Psoas muscle (tissue), 8 donors: ENCODE measurements around the gene TBC1D22A. TPM values are rescaled to one million over a fixed set of nuclear protein-coding genes. Genes with fewer than 3 reads are reported as not detected.

Source experiments
- ATAC-seq, 4 donors: fragments of 200-7000 bp; cut with Tn5 transposase; one replicate each; pipeline ENCODE4 v1.9.1; 2020; ENCODE audit warnings: moderate library complexity in 3 of 4, mild to moderate bottlenecking in 2 of 4
- DNase-seq, 2 donors: peaks; one replicate each; pipeline ENCODE4 v3.0.0-alpha.2; 2020
- H3K27ac ChIP-seq: fragments of 200-600 bp; one replicate; pipeline ENCODE4 v1.8.0; 2022
- H3K27me3 ChIP-seq, 3 donors: fragments of 200-600 bp in 1 of 3; one replicate each; pipeline versions ENCODE4 v1.6.1 to v1.8.0; 2013 to 2022; ENCODE audit warnings: low read length in 2 of 3, mild to moderate bottlenecking in 2 of 3, moderate library complexity in 1 of 3; ENCODE audit not compliant: insufficient read depth in 3 of 3
- H3K36me3 ChIP-seq, 2 donors: fragments of 200-600 bp in 1 of 2; one replicate each; pipeline versions ENCODE4 v1.6.1 to v1.8.0; 2013 to 2022; ENCODE audit warnings: low read depth in 1 of 2, mild to moderate bottlenecking in 1 of 2, moderate library complexity in 1 of 2; ENCODE audit not compliant: insufficient read depth in 1 of 2
- H3K4me1 ChIP-seq: fragments of 200-600 bp; one replicate; pipeline ENCODE4 v1.8.0; 2022
- H3K4me3 ChIP-seq: fragments of 200-600 bp; one replicate; pipeline ENCODE4 v1.8.0; 2022; ENCODE audit warnings: mild to moderate bottlenecking
- H3K9me3 ChIP-seq: fragments of 200-600 bp; one replicate; pipeline ENCODE4 v1.8.0; 2022
- CTCF ChIP-seq: fragments of 200-600 bp; IDR thresholded peaks from one replicate; pipeline ENCODE4 v1.8.0; 2022; ENCODE audit warnings: antibody characterized with exemption
- WGBS, 3 donors: extraction: QIAGEN DNeasy Blood & Tissue Kit; methylation state at CpG; one replicate each; pipeline versions ENCODE4 v1.1.6 to v1.1.7; 2013; 5-methylcytosine and 5-hydroxymethylcytosine counted together
- intact Hi-C, 2 donors: fragments of 100-400 bp; cut with DNase I; formaldehyde crosslinking; loops; one replicate each; pipeline versions ENCODE4 v1.11.0 to v1.14.2; 2022
- polyA plus RNA-seq, 3 donors: library from polyadenylated mRNA; stranded (reverse); fragments of 200-250 nt; gene quantifications; one replicate each; pipeline ENCODE4 v1.2.3, GENCODE V29; 2013
- total RNA-seq, 4 donors: library from RNA; stranded (reverse); fragmentation: NEBNext Ultra II Directional in 2 of 4; extraction: Animal tissue kit (Norgen Biotek cat#: 25700) in 2 of 4; gene quantifications; one replicate each; pipeline versions ENCODE4 v1.2.1 to v1.2.4, GENCODE V29; 2021 to 2023
- donor health status: healthy with polysubstance abuse.
- donor health status: DM: no; HTN: no; CAD: no; lungs with moderate emphysema.
- donor health status: Bipolar disorder and iron deficiency.
- donor health status: healthy.
- donor health status: DM: yes; HTN: yes; CAD: no.
- donor health status: DM: no; HTN: no; CAD: no.
- donor health status: DM: no; HTN: no; CAD: no.
- donor health status: DM: yes; HTN: yes; CAD: no.

TBC1D22A gene
- total and polyA plus RNA-seq, 7 donors: 11.7 to 25.0 (median 18.9) TPM

- DNase-seq (peak in 1 of 2 donors; percentile 41), ATAC-seq (no peak)
- intact Hi-C loops: no loop called here
- Histone ChIP-seq H3K4me1 (no peaks in the 10 kb centered on the region), H3K9me3 (no peaks in the 10 kb centered on the region), H3K27me3 (no peaks in the 10 kb centered on the region), H3K27ac (no peak overlapping the region), H3K36me3 (no peaks in the 10 kb centered on the region), H3K4me3 (no peak overlapping the region)
- TF ChIP-seq CTCF: no peak
- WGBS, 3 donors: 88 to 91% (median 89%) methylated on average over 31 of the region's 31 CpGs
These were observed 386.7 kb downstream of the TBC1D22A start for GRCh38 chr22:47148956-47149728.

GRCh38 chr22:47149976-47150375 is 387.5 kb downstream of the TBC1D22A start:
- Histone ChIP-seq H3K27me3 (no peaks in the 10 kb centered on the region), H3K9me3 (no peaks in the 10 kb centered on the region), H3K4me3 (no peak overlapping the region), H3K27ac (no peak overlapping the region), H3K36me3 (no peaks in the 10 kb centered on the region), H3K4me1 (peaks cover 4% of the 10 kb centered on the region)
- ATAC-seq (no peak), DNase-seq (no peak)
- 96 to 98% (median 97%) methylated on average over 13 of the region's 13 CpGs for WGBS, 3 donors
- no peak for TF ChIP-seq CTCF
- intact Hi-C loops: no loop called here

- no peak for ATAC-seq
- no peaks in the 10 kb centered on the region for H3K36me3 ChIP-seq
- 94 to 96% (median 94%) methylated on average over 19 to 21 of the region's 21 CpGs for WGBS, 3 donors
- no peak overlapping the region for H3K27ac ChIP-seq
- DNase-seq: no peak
- intact Hi-C loops: no loop called here
- no peaks in the 10 kb centered on the region for H3K9me3 ChIP-seq
- H3K27me3 ChIP-seq: no peaks in the 10 kb centered on the region
- no peak for TF ChIP-seq CTCF
- H3K4me3 ChIP-seq: no peak overlapping the region
- H3K4me1 ChIP-seq: peaks cover 8% of the 10 kb centered on the region
These were observed 388.0 kb downstream of the TBC1D22A start for GRCh38 chr22:47150426-47150825.

- H3K9me3 ChIP-seq: no peaks in the 10 kb centered on the region
- no peak for DNase-seq
- no peaks in the 10 kb centered on the region for H3K27me3 ChIP-seq
- 93 to 95% (median 94%) methylated on average over 19 of the region's 19 CpGs for WGBS, 3 donors
- TF ChIP-seq CTCF: no peak
- no peak overlapping the region for H3K27ac ChIP-seq
- ATAC-seq: no peak
- peaks cover 11% of the 10 kb centered on the region for H3K4me1 ChIP-seq
- H3K36me3 ChIP-seq: no peaks in the 10 kb centered on the region
- intact Hi-C loops: no loop called here
- no peak overlapping the region for H3K4me3 ChIP-seq
These were observed 388.6 kb downstream of the TBC1D22A start for GRCh38 chr22:47151064-47151463.

GRCh38 chr22:47151490-47151889 is 389.0 kb downstream of the TBC1D22A start:
- DNase-seq: no peak
- Histone ChIP-seq H3K4me1 (peaks cover 11% of the 10 kb centered on the region), H3K27ac (no peak overlapping the region), H3K36me3 (no peaks in the 10 kb centered on the region), H3K9me3 (no peaks in the 10 kb centered on the region), H3K4me3 (no peak overlapping the region), H3K27me3 (no peaks in the 10 kb centered on the region)
- TF ChIP-seq CTCF: no peak
- WGBS, 3 donors: 83 to 86% (median 84%) methylated on average over 10 of the region's 10 CpGs
- intact Hi-C loops: no loop called here
- no peak for ATAC-seq
